Activated naive CD4-positive, alpha-beta T cell treated with anti-CD3 and anti-CD28 coated beads, Interleukin-2, amount 50 U/mL, for 24 hours (primary cell): ENCODE measurements around the gene ZNF415.

ENCODE experiments used
- H3K27ac Mint-ChIP-seq: one replicate; pipeline ENCODE4 v1.8.0; 2021; ENCODE audit warnings: mild to moderate bottlenecking, mixed read lengths
- H3K27me3 Mint-ChIP-seq: one replicate; pipeline ENCODE4 v1.8.0; 2021; ENCODE audit warnings: mixed read lengths
- H3K36me3 Mint-ChIP-seq: one replicate; pipeline ENCODE4 v1.8.0; 2021; ENCODE audit warnings: mixed read lengths
- H3K4me1 Mint-ChIP-seq: one replicate; pipeline ENCODE4 v1.8.0; 2021; ENCODE audit warnings: mixed read lengths
- H3K4me3 Mint-ChIP-seq: one replicate; pipeline ENCODE4 v1.8.0; 2021; ENCODE audit warnings: mild to moderate bottlenecking, mixed read lengths
- H3K9me3 Mint-ChIP-seq: one replicate; pipeline ENCODE4 v1.8.0; 2021; ENCODE audit warnings: mixed read lengths

Gene ZNF415

DNA sequence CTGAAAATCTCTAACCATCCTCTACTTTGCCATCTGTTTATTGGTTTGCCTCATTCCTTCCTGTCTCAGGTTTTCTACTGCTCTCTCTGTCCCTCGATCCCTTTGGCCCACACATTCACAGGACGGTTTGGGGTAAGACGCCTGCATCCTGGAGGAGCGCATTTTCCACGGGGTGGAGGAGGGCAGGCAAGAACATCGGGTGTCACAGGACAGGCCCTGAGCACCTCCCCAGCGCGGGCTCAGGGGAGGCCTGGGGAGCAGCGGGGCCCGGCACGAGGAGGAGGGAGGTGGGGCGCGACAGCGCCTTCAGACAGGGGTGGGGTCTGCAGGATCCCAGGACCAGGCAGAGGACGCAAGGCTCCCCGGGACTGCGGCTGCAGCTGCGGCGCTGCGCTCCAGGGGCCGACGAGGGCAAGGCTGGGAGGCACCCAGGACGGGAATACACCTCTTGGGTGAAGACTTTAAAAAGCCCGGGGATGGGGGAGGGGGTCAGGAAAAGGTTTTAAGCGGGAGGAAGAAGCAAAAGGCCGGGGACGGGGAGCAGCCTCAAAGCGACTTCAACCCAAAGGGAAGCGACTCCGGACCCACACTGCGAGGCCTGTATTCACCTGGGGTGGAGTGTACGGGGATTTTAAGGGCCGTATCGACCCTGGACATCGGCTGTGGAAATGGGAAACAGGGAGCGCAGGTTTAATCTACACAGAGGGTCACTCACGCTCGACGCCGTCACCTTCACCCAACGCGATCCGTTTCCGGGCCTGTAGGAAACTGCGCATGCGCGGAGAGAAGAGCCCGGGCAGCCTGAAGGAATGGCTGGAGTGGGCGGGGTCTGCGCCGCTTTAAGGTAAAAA, at the start of gene ZNF415:
TSS of gene ZNF415 (minus strand) at position 770 of the 851 bp plus-strand sequence. CDS start 10,234 bp downstream, outside the sequence.
- Mint-ChIP-seq H3K4me1 (peaks cover 9% of the 10 kb centered on the region), H3K4me3 (peak within 1 kb of the TSS; percentile 43), H3K36me3 (peaks cover 38% of the 10 kb centered on the region), H3K9me3 (peaks cover 25% of the 10 kb centered on the region), H3K27me3 (peaks cover 4% of the 10 kb centered on the region), H3K27ac (no peak within 1 kb of the TSS)

GRCh38 chr19:53182202-53182601, 49.5 kb upstream of the ZNF415 start:
- Mint-ChIP-seq H3K9me3 (peaks cover 4% of the 10 kb centered on the region), H3K27ac (no peak overlapping the region), H3K4me3 (no peak overlapping the region)

GRCh38 chr19:53177986-53178385, 45.3 kb upstream of the ZNF415 start:
- peaks cover 36% of the 10 kb centered on the region for H3K36me3 Mint-ChIP-seq
- peaks cover 4% of the 10 kb centered on the region for H3K9me3 Mint-ChIP-seq
- no peak overlapping the region for H3K4me3 Mint-ChIP-seq
- H3K27ac Mint-ChIP-seq, result no peak overlapping the region
- H3K27me3 Mint-ChIP-seq, result no peaks in the 10 kb centered on the region
- H3K4me1 Mint-ChIP-seq, result no peaks in the 10 kb centered on the region

More at GRCh38 chr19:53182202-53182601, 49.5 kb upstream of the ZNF415 start:
- no peaks in the 10 kb centered on the region for H3K27me3 Mint-ChIP-seq
- no peaks in the 10 kb centered on the region for H3K4me1 Mint-ChIP-seq
- peaks cover 31% of the 10 kb centered on the region for H3K36me3 Mint-ChIP-seq

- no peak overlapping the region for H3K27ac Mint-ChIP-seq
- peaks cover 9% of the 10 kb centered on the region for H3K9me3 Mint-ChIP-seq
- peaks cover 26% of the 10 kb centered on the region for H3K36me3 Mint-ChIP-seq
- H3K27me3 Mint-ChIP-seq, result no peaks in the 10 kb centered on the region
- H3K4me1 Mint-ChIP-seq, result no peaks in the 10 kb centered on the region
- no peak overlapping the region for H3K4me3 Mint-ChIP-seq
These were observed 40.2 kb upstream of the ZNF415 start for GRCh38 chr19:53172889-53173288.

DNA sequence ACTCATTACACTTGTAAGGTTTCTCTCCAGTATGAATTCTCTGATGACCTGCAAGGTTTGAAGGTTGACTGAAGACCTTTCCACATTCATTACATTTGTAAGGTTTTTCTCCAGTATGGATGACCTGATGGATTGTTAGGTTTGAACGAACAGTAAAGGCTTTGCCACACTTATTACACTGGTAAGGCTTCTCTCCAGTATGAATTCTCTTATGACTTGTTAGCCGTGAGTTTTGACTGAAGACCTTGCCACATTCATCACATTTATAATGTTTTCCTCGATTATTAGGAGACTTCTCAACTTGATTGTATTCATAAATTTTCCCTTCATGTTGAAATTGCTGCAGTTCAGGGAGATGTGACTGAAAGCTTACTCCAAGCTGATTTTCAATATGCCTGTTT, 33.0 kb upstream of the ZNF415 start:
- no peak overlapping the region for H3K27ac Mint-ChIP-seq
- no peaks in the 10 kb centered on the region for H3K27me3 Mint-ChIP-seq
- no peak overlapping the region for H3K4me3 Mint-ChIP-seq
- H3K9me3 Mint-ChIP-seq, result peaks cover 26% of the 10 kb centered on the region
- peaks cover 21% of the 10 kb centered on the region for H3K36me3 Mint-ChIP-seq
- H3K4me1 Mint-ChIP-seq, result no peaks in the 10 kb centered on the region

- Mint-ChIP-seq H3K4me3 (no peak overlapping the region), H3K9me3 (peaks cover 19% of the 10 kb centered on the region), H3K4me1 (peaks cover 15% of the 10 kb centered on the region), H3K27ac (no peak overlapping the region), H3K36me3 (peaks cover 30% of the 10 kb centered on the region), H3K27me3 (no peaks in the 10 kb centered on the region)
These were observed 28.4 kb upstream of the ZNF415 start for GRCh38 chr19:53161123-53161522.

GRCh38 chr19:53160350-53160749, 27.6 kb upstream of the ZNF415 start:
- Mint-ChIP-seq H3K27me3 (no peaks in the 10 kb centered on the region), H3K4me1 (peaks cover 15% of the 10 kb centered on the region), H3K36me3 (peaks cover 28% of the 10 kb centered on the region), H3K27ac (no peak overlapping the region), H3K9me3 (peaks cover 11% of the 10 kb centered on the region), H3K4me3 (no peak overlapping the region)

DNA sequence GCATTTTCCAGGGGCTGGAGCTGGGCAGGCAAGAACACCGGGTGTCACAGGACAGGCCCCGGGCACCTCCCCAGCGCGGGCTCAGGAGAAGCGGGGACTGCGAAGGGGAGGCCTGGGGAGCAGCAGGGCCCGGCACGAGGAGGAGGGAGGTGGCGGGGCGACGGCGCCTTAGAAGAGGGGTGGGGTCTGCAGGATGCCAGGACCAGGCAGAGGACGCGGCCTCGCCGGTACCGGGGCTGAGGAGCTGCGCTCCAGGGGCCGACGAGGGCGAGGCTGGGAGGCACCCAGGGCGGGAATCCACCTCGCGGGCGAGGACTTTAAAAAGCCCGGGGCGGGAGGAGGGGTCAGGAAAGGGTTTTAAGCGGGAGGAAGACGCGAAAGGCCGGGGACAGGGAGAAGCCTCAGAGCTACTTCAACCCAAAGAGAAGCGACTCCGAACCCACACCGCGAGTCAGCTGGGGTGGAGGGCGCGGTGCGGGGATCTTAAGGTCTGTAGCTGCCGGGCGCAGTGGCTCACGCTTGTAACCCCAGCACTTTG, 25.5 kb upstream of the ZNF415 start:
- peak overlapping the region; percentile 82 for H3K4me3 Mint-ChIP-seq
- no peaks in the 10 kb centered on the region for H3K27me3 Mint-ChIP-seq
- peak overlapping the region; percentile 41 for H3K27ac Mint-ChIP-seq
- peaks cover 15% of the 10 kb centered on the region for H3K4me1 Mint-ChIP-seq
- peaks cover 8% of the 10 kb centered on the region for H3K9me3 Mint-ChIP-seq
- peaks cover 41% of the 10 kb centered on the region for H3K36me3 Mint-ChIP-seq

GRCh38 chr19:53157626-53158025, 24.9 kb upstream of the ZNF415 start:
- peak overlapping the region; percentile 33 for H3K27ac Mint-ChIP-seq
- H3K4me3 Mint-ChIP-seq, result peak overlapping the region; percentile 82
- no peaks in the 10 kb centered on the region for H3K27me3 Mint-ChIP-seq
- H3K36me3 Mint-ChIP-seq, result peaks cover 45% of the 10 kb centered on the region
- H3K4me1 Mint-ChIP-seq, result peaks cover 15% of the 10 kb centered on the region
- peaks cover 8% of the 10 kb centered on the region for H3K9me3 Mint-ChIP-seq

DNA sequence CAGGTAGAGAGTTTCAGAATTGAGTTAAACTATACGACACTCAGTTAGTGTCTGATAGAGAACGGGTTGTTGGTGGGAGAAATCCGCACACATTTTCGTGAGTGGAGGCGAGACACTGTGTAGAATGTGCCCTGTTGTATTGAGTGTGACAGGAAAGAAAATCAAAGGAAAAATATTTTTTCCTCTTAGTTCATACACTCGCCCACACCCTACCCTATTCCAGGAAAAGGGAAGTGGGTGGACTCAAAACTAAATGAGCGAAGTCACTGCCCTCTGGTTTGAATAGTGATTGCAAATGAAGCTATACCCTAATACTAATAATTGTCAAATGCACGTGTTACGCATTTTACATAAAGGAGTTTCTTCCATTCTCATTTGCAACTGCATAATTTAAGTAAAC, 24.1 kb upstream of the ZNF415 start:
- no peaks in the 10 kb centered on the region for H3K27me3 Mint-ChIP-seq
- peaks cover 48% of the 10 kb centered on the region for H3K36me3 Mint-ChIP-seq
- H3K4me3 Mint-ChIP-seq, result peak overlapping the region; percentile 82
- peaks cover 15% of the 10 kb centered on the region for H3K4me1 Mint-ChIP-seq
- H3K9me3 Mint-ChIP-seq, result peaks cover 8% of the 10 kb centered on the region
- H3K27ac Mint-ChIP-seq, result no peak overlapping the region

GRCh38 chr19:53147645-53148044, 14.9 kb upstream of the ZNF415 start:
- peaks cover 19% of the 10 kb centered on the region for H3K9me3 Mint-ChIP-seq

GRCh38 chr19:53140351-53140750, 7.6 kb upstream of the ZNF415 start:
- Mint-ChIP-seq H3K36me3 (peaks cover 53% of the 10 kb centered on the region), H3K4me3 (no peak overlapping the region), H3K4me1 (no peaks in the 10 kb centered on the region), H3K27ac (no peak overlapping the region), H3K27me3 (no peaks in the 10 kb centered on the region), H3K9me3 (peaks cover 20% of the 10 kb centered on the region)

More at GRCh38 chr19:53147645-53148044, 14.9 kb upstream of the ZNF415 start:
- H3K27ac Mint-ChIP-seq, result no peak overlapping the region
- H3K4me3 Mint-ChIP-seq, result no peak overlapping the region
- H3K27me3 Mint-ChIP-seq, result no peaks in the 10 kb centered on the region
- H3K36me3 Mint-ChIP-seq, result peaks cover 65% of the 10 kb centered on the region
- H3K4me1 Mint-ChIP-seq, result no peaks in the 10 kb centered on the region

- no peak overlapping the region for H3K27ac Mint-ChIP-seq
- no peaks in the 10 kb centered on the region for H3K27me3 Mint-ChIP-seq
- no peak overlapping the region for H3K4me3 Mint-ChIP-seq
- H3K9me3 Mint-ChIP-seq, result peaks cover 16% of the 10 kb centered on the region
- H3K4me1 Mint-ChIP-seq, result peaks cover 8% of the 10 kb centered on the region
- peaks cover 38% of the 10 kb centered on the region for H3K36me3 Mint-ChIP-seq
These were observed 3.7 kb upstream of the ZNF415 start for GRCh38 chr19:53136432-53136831.

DNA sequence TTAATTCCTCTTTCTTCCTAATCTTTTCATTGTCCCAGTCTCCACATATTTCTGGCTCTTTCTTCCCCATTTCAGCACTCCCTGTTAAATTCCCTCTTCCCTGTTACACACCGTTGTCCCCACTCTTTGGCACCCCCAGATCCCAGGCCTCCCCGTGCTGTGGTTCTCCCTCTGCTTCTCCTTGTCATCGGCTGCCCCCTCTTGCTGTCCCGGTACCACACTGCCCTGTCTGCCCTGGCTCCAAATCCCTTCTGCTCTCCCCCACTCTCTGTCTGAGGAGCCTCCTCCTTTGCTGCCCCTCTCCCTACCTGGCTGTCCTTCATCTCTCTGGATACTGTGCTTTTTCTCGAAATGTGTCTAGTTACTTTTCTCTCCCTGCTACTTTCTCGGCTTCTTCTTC, 983 bp downstream of the ZNF415 start:
- peak overlapping the region; percentile 43 for H3K4me3 Mint-ChIP-seq
- H3K27me3 Mint-ChIP-seq, result peaks cover 6% of the 10 kb centered on the region
- H3K36me3 Mint-ChIP-seq, result peaks cover 39% of the 10 kb centered on the region
- peaks cover 9% of the 10 kb centered on the region for H3K4me1 Mint-ChIP-seq
- peaks cover 25% of the 10 kb centered on the region for H3K9me3 Mint-ChIP-seq
- H3K27ac Mint-ChIP-seq, result no peak overlapping the region

DNA sequence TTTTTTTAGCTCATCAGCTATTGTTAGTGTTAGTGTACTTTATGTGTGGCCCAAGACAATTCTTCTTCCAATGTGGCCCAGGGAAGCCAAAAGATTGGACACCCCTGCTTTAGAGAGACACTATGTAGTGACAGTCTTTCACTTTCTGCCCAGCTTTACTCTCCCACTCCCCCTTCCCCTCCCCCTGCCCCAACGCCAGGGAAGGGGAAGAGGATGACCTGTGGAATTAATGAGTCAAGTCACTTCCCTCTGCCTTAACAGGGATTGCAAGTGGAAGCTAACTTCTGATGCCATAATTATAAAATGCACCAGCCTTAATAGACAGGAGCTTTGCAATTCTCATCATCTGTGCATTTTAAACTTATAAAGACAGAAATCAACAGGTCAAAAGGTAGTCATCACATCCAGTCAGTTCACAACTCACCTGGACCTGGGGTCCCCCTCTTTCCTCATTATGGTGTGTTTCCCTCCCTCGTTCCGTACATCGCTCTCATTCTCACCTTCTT, 1.6 kb downstream of the ZNF415 start:
- H3K9me3 Mint-ChIP-seq, result peaks cover 25% of the 10 kb centered on the region

GRCh38 chr19:53130506-53130905, 2.2 kb downstream of the ZNF415 start:
- Mint-ChIP-seq H3K36me3 (peaks cover 31% of the 10 kb centered on the region), H3K4me3 (no peak overlapping the region), H3K27ac (no peak overlapping the region), H3K9me3 (peaks cover 21% of the 10 kb centered on the region), H3K4me1 (peaks cover 9% of the 10 kb centered on the region), H3K27me3 (peaks cover 6% of the 10 kb centered on the region)

More for the DNA sequence above, 1.6 kb downstream of the ZNF415 start:
- no peak overlapping the region for H3K4me3 Mint-ChIP-seq
- H3K27ac Mint-ChIP-seq, result no peak overlapping the region
- H3K27me3 Mint-ChIP-seq, result peaks cover 6% of the 10 kb centered on the region
- H3K4me1 Mint-ChIP-seq, result peaks cover 9% of the 10 kb centered on the region
- H3K36me3 Mint-ChIP-seq, result peaks cover 33% of the 10 kb centered on the region
